GM06990 (cell line): ENCODE results near the gene CFAP20.

Source experiments
- DNase-seq: peaks from one replicate; pipeline ENCODE4 v3.0.0-alpha.2; 2011; ENCODE audit not compliant: insufficient read length; ENCODE audit errors: extremely low read depth
- H3K27me3 ChIP-seq: replicated peaks from 2 replicates; pipeline ENCODE4 v1.6.0; 2011; ENCODE audit warnings: low read length; ENCODE audit not compliant: control insufficient read depth, insufficient read depth
- H3K36me3 ChIP-seq: 2 replicates; pipeline ENCODE4 v1.5.1; 2011; ENCODE audit warnings: low read length; ENCODE audit not compliant: control insufficient read depth, insufficient read depth
- H3K4me3 ChIP-seq: replicated peaks from 2 replicates; pipeline ENCODE4 v1.5.1; 2011; ENCODE audit warnings: low read depth, mild to moderate bottlenecking, control low read depth, low read length
- CTCF ChIP-seq: IDR thresholded peaks from 2 replicates; pipeline ENCODE4 v1.5.1; 2011; ENCODE audit warnings: low read length, control low read depth, mild to moderate bottlenecking, inconsistent platforms; ENCODE audit not compliant: insufficient read depth, poor library complexity, severe bottlenecking

CFAP20 gene

GRCh38 chr16:58152246-58152868, 23.2 kb upstream of the CFAP20 start:
- no peak for DNase-seq
- no peak for TF ChIP-seq CTCF
- peaks cover 2% of the 10 kb centered on the region for H3K36me3 ChIP-seq
- H3K27me3 ChIP-seq = no peaks in the 10 kb centered on the region
- no peak overlapping the region for H3K4me3 ChIP-seq

DNA sequence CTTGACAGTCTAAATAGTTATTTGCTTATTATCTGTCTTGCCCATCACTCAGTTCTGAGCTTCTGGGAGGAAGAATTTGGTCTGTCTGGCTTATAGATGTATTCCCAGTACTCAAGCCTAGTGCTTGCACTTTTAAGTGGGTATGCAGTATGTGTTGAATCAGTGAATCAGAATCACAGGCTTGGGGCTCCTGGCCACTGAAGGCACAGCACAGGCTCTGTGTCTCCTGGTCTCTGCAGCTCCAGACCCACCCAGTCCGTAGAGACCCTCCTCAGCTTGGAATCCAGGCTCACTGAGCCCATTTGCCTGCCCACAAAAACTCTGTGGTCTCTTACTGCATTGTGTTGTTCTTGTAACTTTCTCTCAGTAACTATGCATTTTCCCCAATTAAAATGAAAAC, 19.3 kb upstream of the CFAP20 start:
- DNase-seq = no peak
- Histone ChIP-seq H3K4me3 (no peak overlapping the region), H3K27me3 (no peaks in the 10 kb centered on the region)

GRCh38 chr16:58148099-58148498, 18.9 kb upstream of the CFAP20 start:
- H3K36me3 ChIP-seq = no peaks in the 10 kb centered on the region
- no peak for TF ChIP-seq CTCF
- H3K27me3 ChIP-seq = no peaks in the 10 kb centered on the region
- H3K4me3 ChIP-seq = no peak overlapping the region
- no peak for DNase-seq

More for the DNA sequence above, 19.3 kb upstream of the CFAP20 start:
- no peak for TF ChIP-seq CTCF
- no peaks in the 10 kb centered on the region for H3K36me3 ChIP-seq

DNA sequence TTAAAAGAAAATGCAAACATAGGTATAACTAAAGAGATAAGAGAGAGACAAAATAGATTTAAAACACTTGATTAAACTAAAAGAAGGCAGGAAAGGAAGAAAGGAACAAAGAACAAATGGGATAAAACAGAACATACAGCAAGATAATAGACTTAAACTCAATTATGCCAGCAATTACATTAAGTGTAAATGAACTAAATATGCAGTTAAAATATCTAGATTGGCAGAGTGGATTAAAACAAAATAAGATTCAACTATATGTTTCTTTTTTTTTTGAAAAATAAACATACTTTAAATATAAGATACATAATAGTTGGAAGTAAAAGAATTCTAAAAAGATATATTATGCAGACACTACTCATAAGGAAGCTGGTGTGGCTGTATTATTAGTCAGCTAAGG, 9.7 kb upstream of the CFAP20 start:
- DNase-seq = no peak
- H3K36me3 ChIP-seq = no peaks in the 10 kb centered on the region
- TF ChIP-seq CTCF = no peak
- no peak overlapping the region for H3K4me3 ChIP-seq
- H3K27me3 ChIP-seq = no peaks in the 10 kb centered on the region

GRCh38 chr16:58137581-58137980, 8.4 kb upstream of the CFAP20 start:
- Histone ChIP-seq H3K4me3 (no peak overlapping the region), H3K36me3 (no peaks in the 10 kb centered on the region), H3K27me3 (no peaks in the 10 kb centered on the region)
- no peak for TF ChIP-seq CTCF
- no peak for DNase-seq

GRCh38 chr16:58128711-58129096, 477 bp downstream of the CFAP20 start:
- H3K27me3 ChIP-seq = no peaks in the 10 kb centered on the region
- no peak for DNase-seq
- no peak for TF ChIP-seq CTCF
- H3K36me3 ChIP-seq = no peaks in the 10 kb centered on the region
- H3K4me3 ChIP-seq = peak overlapping the region; percentile 67
